ENCODE results near the gene MYADM. TPM values are rescaled to one million over a fixed set of nuclear protein-coding genes. Genes with fewer than 3 reads are reported as not detected.
"Not testable (repeated sequence)": the region's sequence is repeated elsewhere in the genome, so short reads cannot be mapped to it uniquely, and the experiment has no call there.

The MYADM gene
- total and polyA plus RNA-seq, 4 donors: 18.2 to 80.3 (median 36.6) TPM

- Histone ChIP-seq H3K27ac (ENCODE audit: low read depth, low read length) (peak overlapping the region; percentile 95), H3K9me3 (ENCODE audit: control insufficient read depth, insufficient read depth, low read length) (no peaks in the 10 kb centered on the region), H3K27me3 (ENCODE audit: control insufficient read depth, insufficient read depth, low read length) (no peaks in the 10 kb centered on the region), H3K4me3 (ENCODE audit: low read depth, low read length) (peak overlapping the region; percentile 86), H3K4me1 (ENCODE audit: control insufficient read depth, insufficient read depth, low read length) (peaks cover 60% of the 10 kb centered on the region), H3K36me3 (ENCODE audit: control insufficient read depth, insufficient read depth, low read length) (peaks cover 14% of the 10 kb centered on the region)
- peak in 2 of 6 donors; percentile 48 to 68 for DNase-seq (ENCODE audit: low read depth in 4 of 6, low spot score in 6 of 6)
- WGBS (ENCODE audit: insufficient coverage): 0% methylated on average over 27 of the region's 37 CpGs
These were observed 608 bp downstream of the MYADM start for GRCh38 chr19:53868091-53868891.

GRCh38 chr19:53868892-53869804 lies 1.5 kb downstream of the MYADM start:
- Histone ChIP-seq H3K4me1 (ENCODE audit: control insufficient read depth, insufficient read depth, low read length) (peaks cover 56% of the 10 kb centered on the region), H3K27me3 (ENCODE audit: control insufficient read depth, insufficient read depth, low read length) (no peaks in the 10 kb centered on the region), H3K36me3 (ENCODE audit: control insufficient read depth, insufficient read depth, low read length) (peaks cover 23% of the 10 kb centered on the region), H3K27ac (ENCODE audit: low read depth, low read length) (peak overlapping the region; percentile 95), H3K4me3 (ENCODE audit: low read depth, low read length) (peak overlapping the region; percentile 86), H3K9me3 (ENCODE audit: control insufficient read depth, insufficient read depth, low read length) (no peaks in the 10 kb centered on the region)
- peak in 2 of 6 donors; percentile 65 to 88 for DNase-seq (ENCODE audit: low read depth in 4 of 6, low spot score in 6 of 6)
- WGBS (ENCODE audit: insufficient coverage): under 1% methylated on average over 71 of the region's 75 CpGs

GRCh38 chr19:53869805-53870484 lies 2.3 kb downstream of the MYADM start:
- WGBS (ENCODE audit: insufficient coverage): 6% methylated on average over 13 of the region's 24 CpGs

GRCh38 chr19:53870485-53870844 lies 2.8 kb downstream of the MYADM start:
- no peak for DNase-seq (ENCODE audit: low read depth in 4 of 6, low spot score in 6 of 6)
- H3K27ac ChIP-seq (ENCODE audit: low read depth, low read length): no peak overlapping the region
- H3K4me1 ChIP-seq (ENCODE audit: control insufficient read depth, insufficient read depth, low read length): peaks cover 43% of the 10 kb centered on the region
- WGBS (ENCODE audit: insufficient coverage): 64% methylated on average over 5 of the region's 5 CpGs
- peaks cover 36% of the 10 kb centered on the region for H3K36me3 ChIP-seq (ENCODE audit: control insufficient read depth, insufficient read depth, low read length)
- H3K27me3 ChIP-seq (ENCODE audit: control insufficient read depth, insufficient read depth, low read length): no peaks in the 10 kb centered on the region
- no peaks in the 10 kb centered on the region for H3K9me3 ChIP-seq (ENCODE audit: control insufficient read depth, insufficient read depth, low read length)
- H3K4me3 ChIP-seq (ENCODE audit: low read depth, low read length): no peak overlapping the region

More at GRCh38 chr19:53869805-53870484, 2.3 kb downstream of the MYADM start:
- Histone ChIP-seq H3K4me3 (ENCODE audit: low read depth, low read length) (peak overlapping the region; percentile 86), H3K27ac (ENCODE audit: low read depth, low read length) (peak overlapping the region; percentile 73), H3K36me3 (ENCODE audit: control insufficient read depth, insufficient read depth, low read length) (peaks cover 31% of the 10 kb centered on the region), H3K4me1 (ENCODE audit: control insufficient read depth, insufficient read depth, low read length) (peaks cover 48% of the 10 kb centered on the region)
- H3K9me3 ChIP-seq (ENCODE audit: control insufficient read depth, insufficient read depth, low read length); DNase-seq (ENCODE audit: low read depth in 4 of 6, low spot score in 6 of 6); H3K27me3 ChIP-seq (ENCODE audit: control insufficient read depth, insufficient read depth, low read length): not testable (repeated sequence)

GRCh38 chr19:53871454-53871853 lies 3.8 kb downstream of the MYADM start:
- Histone ChIP-seq H3K4me3 (ENCODE audit: low read depth, low read length) (no peak overlapping the region), H3K27me3 (ENCODE audit: control insufficient read depth, insufficient read depth, low read length) (no peaks in the 10 kb centered on the region), H3K27ac (ENCODE audit: low read depth, low read length) (no peak overlapping the region), H3K36me3 (ENCODE audit: control insufficient read depth, insufficient read depth, low read length) (peaks cover 41% of the 10 kb centered on the region), H3K9me3 (ENCODE audit: control insufficient read depth, insufficient read depth, low read length) (no peaks in the 10 kb centered on the region), H3K4me1 (ENCODE audit: control insufficient read depth, insufficient read depth, low read length) (peaks cover 33% of the 10 kb centered on the region)
- DNase-seq (ENCODE audit: low read depth in 4 of 6, low spot score in 6 of 6): no peak
- WGBS (ENCODE audit: insufficient coverage): 86% methylated on average over 6 of the region's 7 CpGs

- 86% methylated on average over 6 of the region's 6 CpGs for WGBS (ENCODE audit: insufficient coverage)
- no peaks in the 10 kb centered on the region for H3K9me3 ChIP-seq (ENCODE audit: control insufficient read depth, insufficient read depth, low read length)
- DNase-seq (ENCODE audit: low read depth in 4 of 6, low spot score in 6 of 6): no peak
- no peak overlapping the region for H3K4me3 ChIP-seq (ENCODE audit: low read depth, low read length)
- peaks cover 20% of the 10 kb centered on the region for H3K4me1 ChIP-seq (ENCODE audit: control insufficient read depth, insufficient read depth, low read length)
- peaks cover 41% of the 10 kb centered on the region for H3K36me3 ChIP-seq (ENCODE audit: control insufficient read depth, insufficient read depth, low read length)
- no peaks in the 10 kb centered on the region for H3K27me3 ChIP-seq (ENCODE audit: control insufficient read depth, insufficient read depth, low read length)
- H3K27ac ChIP-seq (ENCODE audit: low read depth, low read length): no peak overlapping the region
These were observed 5.1 kb downstream of the MYADM start for GRCh38 chr19:53872762-53873161.

- Histone ChIP-seq H3K4me1 (ENCODE audit: control insufficient read depth, insufficient read depth, low read length) (peaks cover 11% of the 10 kb centered on the region), H3K9me3 (ENCODE audit: control insufficient read depth, insufficient read depth, low read length) (no peaks in the 10 kb centered on the region), H3K36me3 (ENCODE audit: control insufficient read depth, insufficient read depth, low read length) (peaks cover 41% of the 10 kb centered on the region), H3K4me3 (ENCODE audit: low read depth, low read length) (no peak overlapping the region), H3K27me3 (ENCODE audit: control insufficient read depth, insufficient read depth, low read length) (no peaks in the 10 kb centered on the region), H3K27ac (ENCODE audit: low read depth, low read length) (no peak overlapping the region)
- no peak for DNase-seq (ENCODE audit: low read depth in 4 of 6, low spot score in 6 of 6)
- WGBS (ENCODE audit: insufficient coverage): 95% methylated on average over 51 of the region's 51 CpGs
These were observed 6.3 kb downstream of the MYADM start for GRCh38 chr19:53873773-53874605.

GRCh38 chr19:53874606-53874990 lies 6.9 kb downstream of the MYADM start:
- Histone ChIP-seq H3K36me3 (ENCODE audit: control insufficient read depth, insufficient read depth, low read length) (peaks cover 41% of the 10 kb centered on the region), H3K27ac (ENCODE audit: low read depth, low read length) (no peak overlapping the region), H3K4me1 (ENCODE audit: control insufficient read depth, insufficient read depth, low read length) (peaks cover 9% of the 10 kb centered on the region), H3K4me3 (ENCODE audit: low read depth, low read length) (no peak overlapping the region), H3K9me3 (ENCODE audit: control insufficient read depth, insufficient read depth, low read length) (no peaks in the 10 kb centered on the region), H3K27me3 (ENCODE audit: control insufficient read depth, insufficient read depth, low read length) (no peaks in the 10 kb centered on the region)
- 75% methylated on average over 5 of the region's 6 CpGs for WGBS (ENCODE audit: insufficient coverage)
- no peak for DNase-seq (ENCODE audit: low read depth in 4 of 6, low spot score in 6 of 6)
